HCT116 (cell line): ENCODE measurements around the gene SEMA5A. TPM values are rescaled to one million over a fixed set of nuclear protein-coding genes. Genes with fewer than 3 reads are reported as not detected.

Experiments
- ATAC-seq: fragments of 200-7000 bp; cut with Tn5 transposase; 2 replicates; pipeline ENCODE4 v1.9.1; 2020; ENCODE audit warnings: mild to moderate bottlenecking, moderate library complexity
- BruUV-seq: library from RNA; stranded (reverse); fragments of 400-500 nt; replicated peaks from 2 replicates; lab custom pipeline; 2021; lab: Mats Ljungman, UMichigan
- CTCF ChIA-PET: fragments of 300-600 bp; sonication (Branson Sonifier 250); formaldehyde crosslinking; loops from one replicate; lab custom pipeline; 2021; ENCODE audit warnings: antibody characterized with exemption; lab: Charles Lee
- POLR2A ChIA-PET: fragments of 300-600, 350-600 bp; sonication (Branson Sonifier 250); formaldehyde crosslinking; loops from one replicate; lab custom pipeline; 2021; ENCODE audit warnings: antibody characterized with exemption; lab: Charles Lee
- RAD21 ChIA-PET, 2 experiments: fragments of 300-600 bp; sonication (Branson Sonifier 250); formaldehyde crosslinking; loops; one replicate each; lab custom pipeline; 2023; ENCODE audit warnings: low total read pairs in 2 of 2; ENCODE audit not compliant: uncharacterized antibody in 2 of 2, unreplicated experiment in 2 of 2, low non-redundant PET in 1 of 2; lab: Charles Lee
- DNase-seq: peaks from one replicate; pipeline ENCODE4 v3.0.0-alpha.2; 2010; ENCODE audit warnings: low read depth, low spot score
- H2AFZ ChIP-seq: fragments of 200-600 bp; shearing (Covaris generic), sonication (generic); 2 replicates; pipeline ENCODE4 v1.6.1; 2017; ENCODE audit warnings: low read depth, mixed run types, mixed read lengths, antibody characterized with exemption, low read length; ENCODE audit not compliant: poor library complexity, severe bottlenecking
- H3K27ac ChIP-seq: 2 replicates; pipeline ENCODE4 v1.5.1; 2012; ENCODE audit warnings: low read depth, low read length
- H3K27me3 ChIP-seq: fragments of 200-600 bp; sonication (generic); 2 replicates; pipeline ENCODE4 v1.6.1; 2016; ENCODE audit warnings: mixed run types, low read length, mixed read lengths; ENCODE audit not compliant: insufficient read depth
- H3K36me3 ChIP-seq, 2 experiments: fragments of 200-500 bp in 1 of 2; fragments of 200-600 bp in 1 of 2; sonication (Bioruptor generic) in 1 of 2; sonication (generic) in 1 of 2; 2 replicates each; pipeline versions ENCODE4 v1.5.1 to v1.6.1; 2014 to 2016; ENCODE audit warnings: low read length in 2 of 2, inconsistent platforms in 1 of 2, mixed read lengths in 1 of 2, mixed run types in 1 of 2; ENCODE audit not compliant: insufficient read depth in 2 of 2, control insufficient read depth in 1 of 2
- H3K4me1 ChIP-seq, 2 experiments: fragments of 200-600 bp in 1 of 2; sonication (generic) in 1 of 2; 2 replicates each; pipeline versions ENCODE4 v1.5.1 to v1.6.1; 2012 to 2017; ENCODE audit warnings: low read length in 2 of 2, inconsistent platforms in 1 of 2, mild to moderate bottlenecking in 1 of 2, mixed read lengths in 1 of 2, mixed run types in 1 of 2, moderate library complexity in 1 of 2; ENCODE audit not compliant: insufficient read depth in 2 of 2, control insufficient read depth in 1 of 2
- H3K4me2 ChIP-seq: fragments of 200-600 bp; sonication (generic); 2 replicates; pipeline ENCODE4 v1.6.1; 2017; ENCODE audit warnings: mixed run types, low read length, mixed read lengths
- H3K4me3 ChIP-seq, 2 experiments: fragments of 200-600 bp in 1 of 2; sonication (generic) in 1 of 2; replicated peaks in 1 of 2; 2 replicates each; pipeline ENCODE4 v1.5.1; 2011 to 2016; ENCODE audit warnings: low read length in 2 of 2, control low read depth in 1 of 2, low read depth in 1 of 2, mild to moderate bottlenecking in 1 of 2, mixed read lengths in 1 of 2, mixed run types in 1 of 2
- H3K79me2 ChIP-seq: fragments of 200-600 bp; sonication (generic); 2 replicates; pipeline ENCODE4 v1.6.1; 2017; ENCODE audit warnings: mild to moderate bottlenecking, mixed run types, low read length, moderate library complexity, mixed read lengths; ENCODE audit not compliant: insufficient read depth
- H3K9ac ChIP-seq: fragments of 200-600 bp; sonication (generic); 2 replicates; pipeline ENCODE4 v1.6.1; 2016; ENCODE audit warnings: low read length, mixed read lengths
- H3K9me2 ChIP-seq: fragments of 200-600 bp; sonication (generic), shearing (Covaris generic); 2 replicates; pipeline ENCODE4 v1.6.1; 2017; ENCODE audit warnings: mixed run types, mild to moderate bottlenecking, moderate library complexity; ENCODE audit not compliant: insufficient read depth
- H3K9me3 ChIP-seq, 2 experiments: fragments of 200-500 bp in 1 of 2; fragments of 200-600 bp in 1 of 2; sonication (Bioruptor generic) in 1 of 2; sonication (generic) in 1 of 2; 2 replicates each; pipeline ENCODE4 v1.6.1; 2014 to 2017; ENCODE audit warnings: low read length in 2 of 2, mixed read lengths in 2 of 2, inconsistent platforms in 1 of 2, low read depth in 1 of 2, mild to moderate bottlenecking in 1 of 2, mixed run types in 1 of 2, moderate library complexity in 1 of 2; ENCODE audit not compliant: control insufficient read depth in 1 of 2, insufficient read depth in 1 of 2
- H4K20me1 ChIP-seq: fragments of 200-600 bp; sonication (generic), shearing (Covaris generic); 2 replicates; pipeline ENCODE4 v1.6.1; 2017; ENCODE audit warnings: mixed run types, mild to moderate bottlenecking, moderate library complexity; ENCODE audit not compliant: insufficient read depth
- ATF3 ChIP-seq: IDR thresholded peaks from 2 replicates; pipeline ENCODE4 v1.6.1; 2012
- CBX3 ChIP-seq: IDR thresholded peaks from 2 replicates; pipeline ENCODE4 v1.6.1; 2012; ENCODE audit warnings: low read depth
- EGR1 ChIP-seq: IDR thresholded peaks from 2 replicates; pipeline ENCODE4 v1.6.1; 2012; ENCODE audit warnings: low read depth
- ELF1 ChIP-seq: IDR thresholded peaks from 2 replicates; pipeline ENCODE4 v1.6.1; 2012; ENCODE audit warnings: low read depth, borderline replicate concordance
- EZH2phosphoT487 ChIP-seq: fragments of 200-600 bp; IDR thresholded peaks from 2 replicates; pipeline ENCODE4 v1.6.1; 2018; ENCODE audit warnings: antibody characterized with exemption, borderline replicate concordance
- FOSL1 ChIP-seq: IDR thresholded peaks from 2 replicates; pipeline ENCODE4 v1.6.1; 2012; ENCODE audit warnings: low read depth
- JUND ChIP-seq: IDR thresholded peaks from 2 replicates; pipeline ENCODE4 v1.6.1; 2012
- POLR2A ChIP-seq: IDR thresholded peaks from 2 replicates; pipeline ENCODE4 v1.7.0; 2011; ENCODE audit warnings: borderline replicate concordance; ENCODE audit not compliant: insufficient read depth, insufficient read length; ENCODE audit errors: extremely low read depth
- POLR2AphosphoS5 ChIP-seq: IDR thresholded peaks from 2 replicates; pipeline ENCODE4 v1.6.1; 2011; ENCODE audit warnings: mild to moderate bottlenecking, low read depth, low read length, moderate library complexity
- RAD21 ChIP-seq: IDR thresholded peaks from 2 replicates; pipeline ENCODE4 v1.6.1; 2012; ENCODE audit warnings: low read depth, mild to moderate bottlenecking
- REST ChIP-seq: IDR thresholded peaks from 2 replicates; pipeline ENCODE4 v1.6.1; 2012; ENCODE audit warnings: low read depth
- SIN3A ChIP-seq: IDR thresholded peaks from 2 replicates; pipeline ENCODE4 v1.6.1; 2012; ENCODE audit warnings: low read depth
- SP1 ChIP-seq: IDR thresholded peaks from 2 replicates; pipeline ENCODE4 v1.6.1; 2012; ENCODE audit warnings: low read depth
- SRF ChIP-seq: IDR thresholded peaks from 2 replicates; pipeline ENCODE4 v1.6.1; 2012; ENCODE audit warnings: low read depth
- TCF7L2 ChIP-seq: IDR thresholded peaks from 2 replicates; pipeline ENCODE4 v1.7.0; 2011; ENCODE audit warnings: borderline replicate concordance, inconsistent platforms; ENCODE audit not compliant: insufficient read depth, insufficient read length; ENCODE audit errors: extremely low read depth
- YY1 ChIP-seq: IDR thresholded peaks from 2 replicates; pipeline ENCODE4 v1.6.1; 2011; ENCODE audit warnings: low read length, low read depth, moderate library complexity, mild to moderate bottlenecking; ENCODE audit not compliant: insufficient replicate concordance; ENCODE audit errors: extremely low read depth
- ZNF274 ChIP-seq: fragments of 200-500 bp; sonication (Bioruptor generic); IDR thresholded peaks from 2 replicates; pipeline ENCODE4 v1.6.1; 2014; ENCODE audit warnings: mild to moderate bottlenecking, low read depth, low read length, inconsistent platforms
- intact Hi-C: fragments of 100-400 bp; cut with micrococcal nuclease; formaldehyde crosslinking; loops from 2 replicates; pipeline ENCODE4 v1.10.0; 2022
- total RNA-seq: library from RNA; stranded (reverse); gene quantifications from one replicate; pipeline ENCODE4 v1.2.1, GENCODE V29; 2021; ENCODE audit not compliant: unreplicated experiment
- TF ChIP-seq, protein P1 (sequence below), 3 experiments: fragments of 200-600 bp in 1 of 3; sonication (generic) in 1 of 3; IDR thresholded peaks in 2 of 3; conservative IDR thresholded peaks in 1 of 3; 2 replicates each; pipeline ENCODE4 v1.5.1; 2012 to 2017; ENCODE audit warnings: low read depth in 2 of 3, low read length in 2 of 3, antibody characterized with exemption in 1 of 3, borderline replicate concordance in 1 of 3, control low read depth in 1 of 3, mild to moderate bottlenecking in 1 of 3, mixed read lengths in 1 of 3, mixed run types in 1 of 3, moderate library complexity in 1 of 3; ENCODE audit not compliant: insufficient read depth in 1 of 3
- TF ChIP-seq, protein P2 (sequence below): IDR thresholded peaks from 2 replicates; pipeline ENCODE4 v1.6.1; 2011; ENCODE audit warnings: mild to moderate bottlenecking, low read length, moderate library complexity; ENCODE audit not compliant: insufficient replicate concordance; ENCODE audit errors: extremely low read depth

The SEMA5A gene
- total RNA-seq, 1 experiment from 2014 or later: 0.02 TPM

DNA sequence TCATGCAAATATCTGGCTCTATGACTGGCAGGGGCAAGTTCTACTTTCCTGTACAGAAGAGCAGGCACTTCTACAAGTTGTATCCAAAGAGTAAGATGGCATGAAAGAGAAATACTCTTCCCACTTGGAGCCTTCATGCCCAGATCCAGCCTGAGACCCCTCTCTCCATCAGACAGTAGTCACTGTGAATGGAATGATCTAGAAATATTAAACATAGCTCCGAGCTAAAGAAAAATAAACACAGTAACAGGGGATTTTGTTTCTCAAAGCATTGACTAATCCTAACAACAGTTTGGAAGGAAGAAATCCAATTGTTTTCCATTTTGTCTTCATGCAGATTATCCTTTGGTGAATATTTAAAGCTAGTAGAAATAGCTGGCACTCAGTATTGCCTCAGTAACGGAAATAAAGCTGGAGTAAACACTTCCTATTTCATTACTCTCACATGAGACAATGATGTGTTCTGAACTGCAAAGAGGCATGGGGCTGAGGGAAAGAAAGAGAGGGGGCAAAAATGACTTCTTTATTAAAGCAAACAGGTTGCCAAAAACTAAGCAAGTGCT, 100.0 kb downstream of the SEMA5A start:
- H3K9me2 ChIP-seq: no peaks in the 10 kb centered on the region
- H3K27ac ChIP-seq: no peak overlapping the region
- H4K20me1 ChIP-seq: no peaks in the 10 kb centered on the region
- ATAC-seq (no peak), DNase-seq (no peak)
- no peaks in the 10 kb centered on the region for H3K36me3 ChIP-seq
- ChIA-PET CTCF (no interaction called here), RAD21 (no interaction called here), POLR2A (no interaction called here)
- intact Hi-C loops: no loop called here
- peaks cover 11 to 26% of the 10 kb centered on the region in 2 experiments; a peak in 2 of 4 replicates for H3K9me3 ChIP-seq
- no peak overlapping the region for H2AFZ ChIP-seq
- no peak overlapping the region for H3K4me2 ChIP-seq
- TF ChIP-seq SP1 (no peak), SIN3A (no peak), EZH2phosphoT487 (no peak), ATF3 (no peak), ZNF274 (no peak), EGR1 (no peak), SRF (no peak), JUND (no peak), POLR2AphosphoS5 (no peak), POLR2A (no peak), RAD21 (no peak), CBX3 (no peak), ELF1 (no peak), REST (no peak), YY1 (no peak), FOSL1 (no peak), TCF7L2 (no peak)
- TF ChIP-seq, protein P1, sequence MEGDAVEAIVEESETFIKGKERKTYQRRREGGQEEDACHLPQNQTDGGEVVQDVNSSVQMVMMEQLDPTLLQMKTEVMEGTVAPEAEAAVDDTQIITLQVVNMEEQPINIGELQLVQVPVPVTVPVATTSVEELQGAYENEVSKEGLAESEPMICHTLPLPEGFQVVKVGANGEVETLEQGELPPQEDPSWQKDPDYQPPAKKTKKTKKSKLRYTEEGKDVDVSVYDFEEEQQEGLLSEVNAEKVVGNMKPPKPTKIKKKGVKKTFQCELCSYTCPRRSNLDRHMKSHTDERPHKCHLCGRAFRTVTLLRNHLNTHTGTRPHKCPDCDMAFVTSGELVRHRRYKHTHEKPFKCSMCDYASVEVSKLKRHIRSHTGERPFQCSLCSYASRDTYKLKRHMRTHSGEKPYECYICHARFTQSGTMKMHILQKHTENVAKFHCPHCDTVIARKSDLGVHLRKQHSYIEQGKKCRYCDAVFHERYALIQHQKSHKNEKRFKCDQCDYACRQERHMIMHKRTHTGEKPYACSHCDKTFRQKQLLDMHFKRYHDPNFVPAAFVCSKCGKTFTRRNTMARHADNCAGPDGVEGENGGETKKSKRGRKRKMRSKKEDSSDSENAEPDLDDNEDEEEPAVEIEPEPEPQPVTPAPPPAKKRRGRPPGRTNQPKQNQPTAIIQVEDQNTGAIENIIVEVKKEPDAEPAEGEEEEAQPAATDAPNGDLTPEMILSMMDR (IDR thresholded peaks at IDR 0.05 in 2 of 3, conservative IDR thresholded peaks at IDR 0.05 in 1 of 3; ENCODE audit: borderline replicate concordance in 1 of 3, insufficient read depth in 1 of 3, low read depth in 2 of 3, low read length in 2 of 3): no peak
- TF ChIP-seq, protein P2, sequence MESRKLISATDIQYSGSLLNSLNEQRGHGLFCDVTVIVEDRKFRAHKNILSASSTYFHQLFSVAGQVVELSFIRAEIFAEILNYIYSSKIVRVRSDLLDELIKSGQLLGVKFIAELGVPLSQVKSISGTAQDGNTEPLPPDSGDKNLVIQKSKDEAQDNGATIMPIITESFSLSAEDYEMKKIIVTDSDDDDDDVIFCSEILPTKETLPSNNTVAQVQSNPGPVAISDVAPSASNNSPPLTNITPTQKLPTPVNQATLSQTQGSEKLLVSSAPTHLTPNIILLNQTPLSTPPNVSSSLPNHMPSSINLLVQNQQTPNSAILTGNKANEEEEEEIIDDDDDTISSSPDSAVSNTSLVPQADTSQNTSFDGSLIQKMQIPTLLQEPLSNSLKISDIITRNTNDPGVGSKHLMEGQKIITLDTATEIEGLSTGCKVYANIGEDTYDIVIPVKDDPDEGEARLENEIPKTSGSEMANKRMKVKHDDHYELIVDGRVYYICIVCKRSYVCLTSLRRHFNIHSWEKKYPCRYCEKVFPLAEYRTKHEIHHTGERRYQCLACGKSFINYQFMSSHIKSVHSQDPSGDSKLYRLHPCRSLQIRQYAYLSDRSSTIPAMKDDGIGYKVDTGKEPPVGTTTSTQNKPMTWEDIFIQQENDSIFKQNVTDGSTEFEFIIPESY: no peak
- no peak overlapping the region for H3K4me3 ChIP-seq
- H3K79me2 ChIP-seq: no peaks in the 10 kb centered on the region
- H3K9ac ChIP-seq: no peak overlapping the region
- BruUV-seq: no TSS peak
- no peaks in the 10 kb centered on the region for H3K27me3 ChIP-seq
- no peaks in the 10 kb centered on the region for H3K4me1 ChIP-seq
